Measurements from ENCODE around the gene PDE1A. TPM values are rescaled to one million over a fixed set of nuclear protein-coding genes. Genes with fewer than 3 reads are reported as not detected.

Gene PDE1A
- total RNA-seq, 1 donor, result 42.0 TPM

- Histone ChIP-seq H3K36me3 (ENCODE audit: insufficient read depth, low read length) (no peaks in the 10 kb centered on the region), H3K4me2 (ENCODE audit: insufficient read depth, low read length) (no peak overlapping the region), H3K4me1 (ENCODE audit: insufficient read depth, low read length) (peaks cover 31% of the 10 kb centered on the region), H3K27ac (ENCODE audit: low read depth, low read length) (no peak overlapping the region), H3K79me2 (ENCODE audit: insufficient read depth, low read length) (no peaks in the 10 kb centered on the region), H3K4me3 (ENCODE audit: insufficient read depth, low read length) (no peak overlapping the region), H2AFZ (ENCODE audit: low read length) (no peak overlapping the region), H4K20me1 (ENCODE audit: insufficient read depth, low read length) (no peaks in the 10 kb centered on the region), H3K27me3 (ENCODE audit: insufficient read depth, low read length) (no peaks in the 10 kb centered on the region), H3K9me3 (ENCODE audit: low read depth, low read length) (no peaks in the 10 kb centered on the region)
- no peak for TF ChIP-seq CTCF (IDR thresholded peaks at IDR 0.05; ENCODE audit: extremely low read depth, low read depth, low read length)
- DNase-seq (ENCODE audit: insufficient read length, low spot score, missing footprints), result no peak
Observed at GRCh38 chr2:182228073-182228473, 198.8 kb downstream of the PDE1A start.

DNA sequence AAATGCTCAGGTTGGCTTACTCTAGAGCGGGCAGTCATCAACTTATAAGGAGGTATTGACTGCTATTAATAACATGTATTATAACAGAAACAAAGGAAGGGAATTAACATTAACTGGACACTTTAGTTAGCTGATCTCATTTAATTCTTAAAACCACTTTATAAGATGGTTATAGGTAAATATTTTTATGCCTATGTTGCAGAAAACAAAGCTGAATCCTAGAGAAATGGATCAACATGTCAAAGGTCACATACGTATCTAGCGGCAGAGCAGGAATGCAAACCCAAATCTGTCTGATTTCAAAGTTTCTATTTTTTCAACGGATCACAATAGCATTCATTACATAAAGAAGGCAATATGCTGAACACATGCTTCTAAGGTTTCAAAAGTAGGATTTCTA, 200.0 kb downstream of the PDE1A start:
- Histone ChIP-seq H3K79me2 (ENCODE audit: insufficient read depth, low read length) (no peaks in the 10 kb centered on the region), H3K9me3 (ENCODE audit: low read depth, low read length) (no peaks in the 10 kb centered on the region), H3K27ac (ENCODE audit: low read depth, low read length) (no peak overlapping the region), H3K27me3 (ENCODE audit: insufficient read depth, low read length) (no peaks in the 10 kb centered on the region), H3K4me2 (ENCODE audit: insufficient read depth, low read length) (no peak overlapping the region), H3K4me1 (ENCODE audit: insufficient read depth, low read length) (peaks cover 31% of the 10 kb centered on the region), H2AFZ (ENCODE audit: low read length) (no peak overlapping the region), H3K36me3 (ENCODE audit: insufficient read depth, low read length) (no peaks in the 10 kb centered on the region), H4K20me1 (ENCODE audit: insufficient read depth, low read length) (no peaks in the 10 kb centered on the region), H3K4me3 (ENCODE audit: insufficient read depth, low read length) (no peak overlapping the region)
- TF ChIP-seq CTCF (IDR thresholded peaks at IDR 0.05; ENCODE audit: extremely low read depth, low read depth, low read length), result no peak
- DNase-seq (ENCODE audit: insufficient read length, low spot score, missing footprints), result no peak

DNA sequence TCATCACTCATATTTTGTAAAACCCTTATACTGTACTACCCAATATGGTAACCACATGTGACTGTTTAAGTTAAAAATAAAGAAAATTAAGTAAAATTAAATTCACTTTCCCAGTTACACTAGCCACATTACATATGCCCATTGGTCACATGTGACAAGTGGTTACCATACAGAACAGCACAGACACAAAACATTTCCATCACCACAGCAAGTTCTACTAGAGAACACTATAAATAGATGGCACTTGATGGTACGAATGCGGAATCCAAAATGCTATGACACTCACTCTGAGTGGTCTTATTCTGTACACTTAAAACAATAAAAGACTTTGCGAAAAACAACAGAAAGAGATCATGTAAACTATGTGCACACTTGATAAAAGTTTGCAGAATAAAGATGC, 202.2 kb downstream of the PDE1A start:
- Histone ChIP-seq H3K9me3 (ENCODE audit: low read depth, low read length) (no peaks in the 10 kb centered on the region), H3K4me1 (ENCODE audit: insufficient read depth, low read length) (peaks cover 19% of the 10 kb centered on the region), H3K4me3 (ENCODE audit: insufficient read depth, low read length) (no peak overlapping the region), H3K27me3 (ENCODE audit: insufficient read depth, low read length) (no peaks in the 10 kb centered on the region), H2AFZ (ENCODE audit: low read length) (no peak overlapping the region), H3K36me3 (ENCODE audit: insufficient read depth, low read length) (no peaks in the 10 kb centered on the region), H4K20me1 (ENCODE audit: insufficient read depth, low read length) (no peaks in the 10 kb centered on the region), H3K79me2 (ENCODE audit: insufficient read depth, low read length) (no peaks in the 10 kb centered on the region), H3K27ac (ENCODE audit: low read depth, low read length) (no peak overlapping the region), H3K4me2 (ENCODE audit: insufficient read depth, low read length) (no peak overlapping the region)
- TF ChIP-seq CTCF (IDR thresholded peaks at IDR 0.05; ENCODE audit: extremely low read depth, low read depth, low read length), result no peak
- no peak for DNase-seq (ENCODE audit: insufficient read length, low spot score, missing footprints)

- Histone ChIP-seq H3K9me3 (ENCODE audit: low read depth, low read length) (no peaks in the 10 kb centered on the region), H3K79me2 (ENCODE audit: insufficient read depth, low read length) (no peaks in the 10 kb centered on the region), H3K27ac (ENCODE audit: low read depth, low read length) (no peak overlapping the region), H2AFZ (ENCODE audit: low read length) (peak overlapping the region; percentile 2), H3K4me2 (ENCODE audit: insufficient read depth, low read length) (no peak overlapping the region), H3K27me3 (ENCODE audit: insufficient read depth, low read length) (no peaks in the 10 kb centered on the region), H3K4me3 (ENCODE audit: insufficient read depth, low read length) (no peak overlapping the region), H4K20me1 (ENCODE audit: insufficient read depth, low read length) (no peaks in the 10 kb centered on the region), H3K4me1 (ENCODE audit: insufficient read depth, low read length) (no peaks in the 10 kb centered on the region), H3K36me3 (ENCODE audit: insufficient read depth, low read length) (no peaks in the 10 kb centered on the region)
- TF ChIP-seq CTCF (IDR thresholded peaks at IDR 0.05; ENCODE audit: extremely low read depth, low read depth, low read length), result no peak
- no peak for DNase-seq (ENCODE audit: insufficient read length, low spot score, missing footprints)
Observed at GRCh38 chr2:182220998-182221397, 205.8 kb downstream of the PDE1A start.

Measured in osteoblast (primary cell).